GM12801 (cell line): ENCODE data around the gene ENPP1.

Experiments
- CTCF ChIP-seq: IDR thresholded peaks from one replicate; pipeline ENCODE4 v1.5.1; 2011; ENCODE audit warnings: control low read depth; ENCODE audit not compliant: insufficient read length; ENCODE audit errors: extremely low read depth

The ENPP1 gene

GRCh38 chr6:131844243-131844841 lies 36.5 kb downstream of the ENPP1 start:
- no peak for TF ChIP-seq CTCF

- TF ChIP-seq CTCF: no peak
Observed at GRCh38 chr6:131846023-131846663, 38.3 kb downstream of the ENPP1 start.

GRCh38 chr6:131846905-131847304 lies 39.1 kb downstream of the ENPP1 start:
- TF ChIP-seq CTCF: no peak

- no peak for TF ChIP-seq CTCF
Observed at GRCh38 chr6:131849799-131850198, 42.0 kb downstream of the ENPP1 start.

GRCh38 chr6:131851049-131851769 lies 43.4 kb downstream of the ENPP1 start:
- no peak for TF ChIP-seq CTCF

GRCh38 chr6:131852200-131852599 lies 44.4 kb downstream of the ENPP1 start:
- TF ChIP-seq CTCF: no peak

- TF ChIP-seq CTCF: no peak
Observed at GRCh38 chr6:131854803-131855202, 47.0 kb downstream of the ENPP1 start.
